ENCODE data around the gene TMEM132C.

Gene TMEM132C

DNA sequence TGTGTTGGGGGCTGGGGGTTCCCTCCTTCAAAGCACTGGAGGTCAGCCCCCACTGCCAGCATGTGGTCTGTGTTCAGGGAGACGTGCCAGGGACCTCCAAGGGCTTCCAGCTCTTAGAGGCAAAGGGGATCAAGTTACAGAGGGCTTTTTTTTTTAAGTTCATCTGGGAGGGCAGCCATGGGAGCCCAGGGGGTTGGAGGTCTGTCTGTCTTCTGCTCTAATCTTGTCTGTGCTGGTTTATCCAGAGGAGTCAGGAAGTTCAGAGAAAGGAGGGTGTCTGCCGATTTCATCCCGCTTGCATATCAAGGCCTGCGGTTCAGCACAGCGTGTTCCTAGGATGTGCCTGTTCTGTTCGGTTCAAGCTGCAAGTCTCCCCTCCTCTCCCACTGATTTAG lies 72.2 kb downstream of the TMEM132C start:
- DNase-seq (ENCODE audit: low read depth): no peak

DNA sequence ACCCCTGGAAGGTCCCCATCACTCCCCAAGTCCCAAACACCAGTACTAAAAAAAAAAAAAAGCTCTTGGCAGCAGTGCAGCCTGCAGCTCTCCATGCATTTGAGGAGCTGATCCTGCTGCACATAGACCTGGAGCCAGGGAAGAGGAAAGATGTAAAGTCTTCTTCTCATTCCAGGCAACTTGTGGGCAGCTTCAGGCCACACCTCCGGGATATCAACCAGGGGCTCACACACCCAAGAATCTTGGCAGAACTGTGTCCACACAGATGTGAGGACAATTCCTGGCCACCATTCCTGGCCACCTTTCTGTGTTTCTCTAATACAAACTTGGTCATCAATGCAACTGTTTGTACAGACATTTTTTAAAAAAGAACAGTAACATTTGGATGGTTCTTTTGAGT lies 72.7 kb downstream of the TMEM132C start:
- DNase-seq (ENCODE audit: low read depth): no peak

DNA sequence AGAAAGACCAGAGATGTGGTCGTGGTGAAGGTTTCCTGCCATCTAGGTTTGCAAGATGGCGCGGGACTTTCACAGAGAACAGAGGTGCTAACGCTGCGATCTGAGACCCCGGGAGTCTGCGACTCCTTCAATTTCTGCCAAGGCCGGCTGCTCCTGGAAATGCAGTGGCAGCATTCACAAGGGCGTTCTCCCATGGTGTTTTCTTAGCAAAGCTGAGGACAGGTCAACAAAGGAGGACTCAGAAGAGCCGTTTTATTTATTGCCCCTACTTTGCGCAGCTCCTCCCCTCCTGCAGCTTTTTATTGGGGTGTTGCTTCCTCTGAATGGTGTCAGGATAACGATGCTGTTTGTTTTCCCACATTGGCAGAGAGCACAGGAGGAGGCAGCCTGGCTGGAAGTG lies 86.3 kb downstream of the TMEM132C start:
- DNase-seq (ENCODE audit: low read depth): no peak

DNA sequence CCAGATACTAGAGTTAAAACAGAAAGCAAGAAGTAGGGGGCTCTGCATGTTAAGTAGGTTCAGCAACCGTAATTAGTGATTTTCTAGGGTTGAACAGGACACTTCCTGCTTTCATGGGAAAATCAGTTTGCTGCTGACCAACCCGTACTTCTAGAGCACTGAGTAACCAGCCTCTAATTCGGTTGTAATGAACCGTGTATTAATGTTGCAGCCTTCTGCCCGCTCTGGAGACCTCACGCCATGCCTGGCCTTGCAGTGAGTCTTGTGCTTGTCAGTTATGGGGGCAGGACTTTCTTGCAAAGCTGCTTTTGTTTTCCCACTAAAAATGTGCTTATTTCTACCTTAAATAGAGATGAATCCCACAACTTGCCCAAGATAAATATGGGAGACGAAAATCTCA lies 89.6 kb downstream of the TMEM132C start:
- no peak for DNase-seq (ENCODE audit: low read depth)

DNA sequence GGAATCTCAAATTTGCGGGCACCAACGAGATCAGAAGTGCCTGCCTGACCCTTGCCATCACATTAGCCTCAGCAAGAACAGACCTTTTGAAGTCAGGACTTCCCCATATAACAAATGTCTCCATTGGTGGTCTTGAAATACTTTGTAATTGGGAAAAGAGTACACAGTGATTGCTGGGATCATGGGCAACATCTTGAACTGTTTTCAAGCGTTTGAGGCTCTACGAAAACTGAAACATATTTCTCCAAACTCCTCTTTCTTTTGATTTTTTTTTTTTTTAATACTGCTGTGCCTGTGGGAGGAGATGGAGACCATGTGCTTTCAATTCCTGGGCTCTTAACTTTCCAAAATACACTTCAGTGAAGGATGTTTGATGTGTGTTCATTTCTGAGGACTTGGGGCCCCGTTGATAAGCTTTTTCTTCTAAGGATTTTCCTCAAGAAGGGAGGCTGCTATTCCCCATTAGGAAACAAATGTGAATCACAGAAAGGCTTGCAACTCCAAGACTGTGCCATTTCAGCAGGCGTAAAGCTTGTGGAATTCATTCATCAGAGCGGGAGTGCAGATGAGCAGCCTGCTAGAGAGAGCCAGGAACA lies 94.5 kb downstream of the TMEM132C start:
- no peak for DNase-seq (ENCODE audit: low read depth)

DNA sequence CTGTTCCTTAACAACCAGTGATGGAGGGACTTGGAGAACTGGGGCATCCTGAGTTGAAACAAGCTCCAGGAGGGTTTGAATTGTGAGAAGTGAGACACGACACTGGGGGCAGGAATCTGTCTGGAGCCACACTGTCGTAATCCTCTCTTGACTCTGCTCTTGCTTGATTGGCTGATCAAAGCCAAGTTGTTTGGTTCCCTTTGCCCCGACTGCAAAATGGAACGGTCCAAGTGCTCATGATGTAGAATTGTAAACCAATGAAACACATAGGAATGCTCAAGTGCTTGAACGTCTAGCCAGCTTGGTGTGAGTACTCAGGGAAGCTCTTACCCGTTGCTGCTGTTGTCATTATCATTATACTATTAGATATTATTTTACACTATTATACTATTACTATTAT lies 98.1 kb downstream of the TMEM132C start:
- no peak for DNase-seq (ENCODE audit: low read depth)

DNA sequence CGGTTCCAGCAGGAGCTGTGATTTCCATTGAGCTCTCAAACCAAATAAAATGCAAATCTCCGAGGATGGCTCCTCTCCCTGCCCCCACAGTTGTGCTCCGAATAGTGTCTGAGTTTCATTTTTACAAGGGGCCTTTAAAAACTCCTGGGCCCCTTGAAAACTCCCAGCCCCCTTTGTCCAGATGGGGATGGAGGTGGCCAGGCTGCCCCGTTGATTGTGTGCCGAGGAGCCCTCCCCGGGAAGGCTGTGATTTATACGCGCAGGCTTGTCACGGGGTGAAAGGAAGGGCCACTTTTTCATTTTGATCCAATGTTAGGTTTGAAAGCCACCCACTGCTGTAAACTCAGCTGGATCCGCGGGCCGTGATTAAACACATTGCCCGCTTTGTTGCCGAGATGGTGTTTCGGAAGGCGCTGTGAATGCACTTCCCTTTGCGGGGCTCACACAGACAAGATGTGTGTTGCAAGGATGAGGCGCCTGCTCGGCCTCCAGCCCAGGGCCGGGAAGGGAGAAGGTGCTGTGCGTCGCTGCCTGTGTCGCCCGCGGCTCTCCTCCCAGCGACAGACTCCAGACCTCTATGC lies 98.8 kb downstream of the TMEM132C start:
- DNase-seq (ENCODE audit: low read depth): no peak

DNA sequence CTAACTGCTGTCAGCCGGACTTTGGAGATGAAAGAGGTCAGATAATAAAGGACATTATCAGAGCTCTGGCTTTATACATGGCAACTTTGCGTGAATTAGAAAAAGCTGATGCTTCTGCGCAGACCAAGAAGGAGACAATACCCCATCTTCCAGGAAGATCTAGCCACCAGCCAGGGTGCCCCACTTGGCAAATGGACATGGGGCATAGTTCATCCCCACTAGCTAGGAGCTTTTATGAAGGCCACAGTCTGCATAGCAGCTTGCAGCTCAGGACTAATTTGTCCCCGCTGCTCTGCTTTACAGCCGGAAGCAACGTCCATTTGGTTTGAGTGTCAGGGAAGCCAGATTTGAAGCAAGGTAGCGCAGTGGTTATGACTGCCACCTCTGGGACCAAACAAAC lies 101.0 kb downstream of the TMEM132C start:
- DNase-seq (ENCODE audit: low read depth): no peak

DNA sequence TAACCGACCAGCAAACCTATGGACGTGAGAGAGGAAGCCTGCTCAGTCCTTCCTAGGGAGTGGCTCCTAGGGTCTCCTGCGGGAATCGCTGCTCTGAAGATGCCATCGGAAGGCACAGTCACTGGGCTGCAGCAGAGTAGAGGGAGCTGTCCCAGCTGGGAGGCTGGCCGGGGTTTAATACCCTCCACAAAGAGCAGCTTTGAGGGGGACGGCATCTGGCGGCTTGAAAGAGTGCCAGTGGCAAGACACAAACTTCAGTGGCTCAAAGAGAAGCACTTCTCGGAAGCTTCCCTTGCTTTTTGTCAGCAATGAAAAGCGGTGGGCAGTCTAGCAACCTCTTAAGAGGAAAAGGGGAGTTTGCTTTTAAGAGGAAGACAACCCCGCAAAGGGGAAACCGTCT lies 114.6 kb downstream of the TMEM132C start:
- DNase-seq (ENCODE audit: low read depth): no peak

DNA sequence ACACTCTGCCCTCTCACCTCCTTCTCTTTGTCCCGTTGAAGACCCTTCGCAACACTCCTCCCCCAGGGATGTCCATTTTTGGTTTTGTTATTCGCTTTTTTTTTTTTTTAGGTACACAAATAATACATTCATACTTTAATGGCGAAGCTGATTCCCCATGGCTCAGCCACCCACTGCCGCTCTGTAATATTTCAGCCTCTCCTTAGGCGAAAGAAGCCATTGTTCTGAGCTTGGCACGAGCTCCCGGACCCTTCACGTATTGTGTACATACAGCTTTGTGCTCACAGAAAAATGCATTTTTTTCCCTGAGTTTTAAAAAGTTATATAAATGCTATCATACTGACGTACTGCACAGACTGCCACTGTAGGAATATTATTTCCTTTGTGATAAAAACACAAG lies 115.0 kb downstream of the TMEM132C start:
- no peak for DNase-seq (ENCODE audit: low read depth)

DNA sequence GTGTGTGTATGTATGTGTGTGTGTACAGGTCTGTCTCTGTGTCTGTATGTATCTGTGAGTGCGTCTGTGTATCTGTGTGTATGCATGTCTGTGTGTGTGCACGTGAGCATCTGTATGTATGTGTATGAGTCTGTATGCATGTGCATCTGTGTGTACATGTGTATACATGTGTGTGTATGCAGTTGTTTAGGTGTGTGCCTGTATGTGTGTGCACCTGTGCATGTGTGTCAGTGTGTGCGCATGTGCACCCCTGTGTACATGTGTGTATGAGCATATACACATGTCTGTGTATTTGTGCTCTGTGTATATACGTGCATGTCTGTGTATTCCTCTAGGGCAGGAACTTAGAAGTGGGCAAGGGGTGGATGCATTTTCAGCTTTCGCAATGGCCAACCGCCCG lies 116.0 kb downstream of the TMEM132C start:
- DNase-seq (ENCODE audit: low read depth): no peak

DNA sequence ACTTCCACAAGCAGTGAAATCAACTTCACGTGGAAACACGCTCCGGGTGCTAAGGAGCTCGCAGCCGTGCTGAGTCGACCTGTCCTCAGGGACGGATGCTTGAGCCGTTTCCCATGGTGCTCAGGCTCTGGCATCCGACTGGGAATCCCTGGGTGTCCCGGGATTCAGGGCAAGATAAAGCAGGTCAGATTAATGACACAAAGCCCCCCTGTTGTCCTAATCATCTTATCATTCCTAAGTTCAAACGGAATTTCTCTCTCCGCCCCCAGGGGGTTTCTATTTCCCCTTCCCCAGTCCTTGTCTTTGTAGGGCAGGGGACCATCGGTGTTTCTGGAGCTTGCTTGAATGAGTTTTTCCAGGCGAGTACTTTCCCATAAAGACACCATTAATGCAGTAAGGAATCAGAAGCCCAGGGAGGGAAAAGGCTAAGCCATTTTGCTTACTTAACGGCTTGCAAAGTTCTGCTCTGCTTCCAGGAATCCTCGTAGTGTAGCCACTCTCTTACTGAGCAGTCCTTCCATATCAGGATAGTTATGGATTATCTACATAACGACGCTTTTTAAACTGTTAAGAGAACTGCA lies 116.5 kb downstream of the TMEM132C start:
- no peak for DNase-seq (ENCODE audit: low read depth)

DNA sequence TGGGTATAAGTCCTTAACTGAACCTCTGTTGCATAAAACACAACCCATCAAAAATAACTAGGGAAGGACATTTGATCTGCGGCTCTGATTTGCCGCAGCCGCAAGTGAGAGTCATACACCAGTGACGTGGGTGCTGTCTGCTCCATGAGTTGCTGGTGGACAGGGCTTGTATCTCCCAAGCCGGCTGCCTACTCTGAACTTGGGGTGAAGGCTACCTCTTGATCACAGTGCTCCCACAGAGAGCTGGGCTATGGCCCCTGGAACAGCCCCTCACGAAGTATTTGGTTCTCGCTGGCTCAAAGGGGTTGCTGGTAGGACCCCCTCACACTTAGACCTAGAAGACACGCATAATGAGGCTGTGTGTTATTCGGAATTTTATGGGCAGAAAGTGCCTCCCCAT lies 118.8 kb downstream of the TMEM132C start:
- no peak for DNase-seq (ENCODE audit: low read depth)

DNA sequence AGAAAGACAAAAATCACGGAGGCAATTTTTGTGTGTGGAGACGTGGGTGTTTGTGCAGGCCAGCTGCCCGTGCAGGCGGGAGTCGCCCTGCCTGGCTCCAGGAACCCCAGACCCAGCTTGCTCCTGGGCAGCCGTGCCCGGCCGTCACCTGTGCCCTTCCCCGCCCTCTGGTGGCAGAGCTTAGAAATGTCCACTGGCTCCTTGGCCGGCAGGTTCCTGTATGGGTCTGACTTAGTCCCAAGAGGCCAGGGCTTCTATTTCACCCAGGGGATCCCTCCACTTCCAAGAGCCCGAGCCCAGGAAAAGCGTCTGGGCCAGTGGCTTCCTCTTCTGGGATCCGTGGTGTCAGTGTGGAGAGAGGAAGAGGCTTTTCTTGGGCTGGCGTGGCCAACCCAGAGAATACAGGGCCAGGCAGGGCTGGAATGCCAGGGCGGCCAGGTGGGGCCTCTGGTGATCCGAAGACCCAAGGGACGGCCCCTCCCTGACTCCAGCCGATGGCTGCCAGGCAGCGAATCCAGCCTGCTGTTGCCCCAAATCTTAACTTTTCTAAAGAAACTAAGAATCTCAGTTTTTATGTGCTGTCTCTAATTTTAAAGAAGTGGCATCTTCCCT lies 120.9 kb downstream of the TMEM132C start:
- no peak for DNase-seq (ENCODE audit: low read depth)

DNA sequence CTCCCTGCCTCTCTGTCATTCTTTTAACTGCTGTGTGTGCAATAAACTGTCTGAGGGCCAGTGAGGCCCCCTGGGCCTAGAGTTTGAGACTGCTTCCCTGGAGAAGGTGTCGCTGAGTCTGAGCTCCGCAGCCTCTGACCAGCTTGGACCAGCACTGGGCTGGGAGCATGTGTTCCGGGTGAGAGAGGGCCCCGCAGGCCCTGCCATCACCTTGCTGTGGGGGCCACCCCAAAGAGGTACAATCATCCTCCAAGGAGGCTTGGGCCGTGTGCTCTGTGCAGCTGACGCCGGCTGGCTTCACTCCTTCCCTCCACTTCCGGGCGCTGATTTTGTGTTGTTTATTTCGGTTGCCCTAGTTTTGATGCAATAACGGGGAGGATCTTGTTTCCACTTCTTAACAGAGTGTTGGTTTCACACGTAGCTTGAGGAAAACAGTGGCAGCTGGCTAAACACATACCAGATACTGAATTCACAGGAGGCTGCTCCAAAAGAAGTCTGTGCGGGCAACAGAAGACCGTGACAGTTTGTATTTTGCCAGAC lies 121.6 kb downstream of the TMEM132C start:
- no peak for DNase-seq (ENCODE audit: low read depth)

DNA sequence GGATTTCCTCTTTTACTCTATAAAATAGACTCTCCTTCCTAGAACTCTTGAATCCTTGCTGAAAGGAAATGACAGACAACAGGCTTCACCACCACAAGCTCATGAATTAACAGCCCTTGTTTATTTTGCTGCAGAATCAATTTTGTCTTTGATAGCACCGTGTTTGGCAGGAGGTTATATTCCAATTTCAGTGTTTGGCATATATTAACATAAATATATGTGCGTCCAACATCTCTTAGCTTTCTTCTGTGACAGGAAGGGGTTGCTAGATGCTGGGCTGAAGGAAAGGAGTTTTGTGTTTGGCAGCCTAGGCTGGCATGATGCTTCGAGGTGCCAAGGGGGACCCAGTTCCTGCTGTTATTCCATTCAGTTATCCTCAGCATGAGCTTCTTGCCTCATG lies 126.4 kb downstream of the TMEM132C start:
- no peak for DNase-seq (ENCODE audit: low read depth)

DNA sequence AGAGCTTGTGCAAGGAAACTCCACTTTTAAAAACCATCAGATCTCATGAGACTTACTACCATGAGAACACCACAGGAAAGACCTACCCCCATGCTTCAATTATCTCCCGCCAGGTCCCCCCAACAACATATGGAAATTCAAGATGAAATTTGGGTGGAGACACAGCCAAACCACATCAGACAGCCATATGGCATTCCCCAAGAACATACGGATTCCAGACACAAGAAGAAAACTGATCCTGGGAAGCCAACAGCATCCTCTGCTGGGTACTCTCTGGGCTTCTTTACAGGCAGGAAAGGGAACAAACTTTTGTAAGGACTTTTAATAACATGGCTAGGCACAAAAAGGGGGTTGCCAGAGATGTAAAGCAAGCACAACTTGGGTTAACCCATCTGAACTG lies 127.2 kb downstream of the TMEM132C start:
- no peak for DNase-seq (ENCODE audit: low read depth)

DNA sequence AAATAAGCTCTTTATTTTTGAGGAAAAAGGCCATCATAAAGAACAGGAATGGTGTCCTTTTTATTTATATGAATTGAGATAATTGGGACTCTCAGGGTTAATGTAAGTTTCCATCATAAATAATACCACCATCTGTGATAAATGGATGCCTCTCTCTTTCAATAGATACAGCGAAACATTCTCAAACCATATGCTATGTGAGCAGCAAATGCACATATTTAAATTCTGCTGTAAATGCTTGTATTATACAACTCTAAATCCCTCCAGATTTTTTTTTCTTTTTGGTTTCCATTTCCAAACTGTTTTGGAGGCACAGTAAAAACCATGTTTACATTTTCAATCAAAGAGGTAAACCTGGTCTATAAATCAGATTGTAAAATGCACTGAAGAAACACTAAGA lies 132.3 kb downstream of the TMEM132C start:
- no peak for DNase-seq (ENCODE audit: low read depth)

DNA sequence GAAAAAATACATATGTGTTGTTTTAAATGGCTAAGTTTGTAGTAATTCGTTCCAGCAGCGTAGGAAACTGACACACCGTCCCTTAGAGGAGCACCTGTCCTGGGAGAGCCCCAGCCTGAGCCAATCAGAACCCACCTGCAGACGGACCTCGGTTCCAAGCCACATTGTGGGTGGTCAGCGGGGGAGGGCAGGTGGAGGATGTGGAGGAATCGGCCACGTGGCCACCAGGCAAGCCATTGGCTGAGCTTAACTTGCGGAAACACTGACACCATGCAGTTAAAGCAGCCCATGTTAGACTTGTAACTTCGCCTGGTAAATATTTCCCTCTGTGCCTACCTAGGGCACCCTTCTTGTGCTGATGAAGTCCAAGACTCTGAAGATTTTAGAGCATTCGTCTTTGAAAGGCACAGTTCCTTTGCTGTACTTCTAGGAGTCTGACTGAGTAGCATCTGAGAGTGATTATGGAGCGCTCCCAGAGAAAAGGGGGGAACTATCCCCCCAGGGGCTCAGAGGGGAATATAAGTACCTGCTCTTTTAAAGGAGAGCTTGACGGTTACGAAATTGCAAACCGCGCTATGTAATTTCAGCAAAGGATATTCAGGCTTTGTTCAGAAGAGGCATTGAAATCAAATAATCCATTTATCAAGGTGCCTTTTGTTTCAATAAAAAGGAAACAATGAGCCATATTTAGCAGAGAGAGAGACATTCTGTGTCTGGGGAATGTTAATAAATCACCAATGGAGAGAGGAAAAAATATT lies 135.7 kb downstream of the TMEM132C start:
- no peak for DNase-seq (ENCODE audit: low read depth)

DNA sequence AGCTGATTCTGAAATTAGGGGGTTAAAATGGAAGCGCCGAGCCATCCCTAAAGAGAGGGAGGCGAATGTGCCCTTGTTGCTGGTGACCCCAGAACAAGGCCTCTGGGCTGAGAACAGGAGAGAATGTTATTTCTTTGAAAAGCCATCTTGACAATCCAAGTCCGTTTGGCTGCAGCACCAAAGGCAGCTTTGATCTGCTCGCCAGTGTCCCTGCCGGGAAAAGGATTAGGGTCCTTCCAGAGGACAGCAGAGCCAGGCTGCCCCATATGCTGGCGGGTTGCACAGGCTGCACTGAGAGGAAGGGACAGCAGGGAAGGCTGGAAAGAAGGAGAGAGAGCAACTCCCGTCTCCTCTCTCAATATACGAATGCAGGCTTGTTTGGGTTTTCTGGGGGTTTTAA lies 141.7 kb downstream of the TMEM132C start:
- no peak for DNase-seq (ENCODE audit: low read depth)

DNA sequence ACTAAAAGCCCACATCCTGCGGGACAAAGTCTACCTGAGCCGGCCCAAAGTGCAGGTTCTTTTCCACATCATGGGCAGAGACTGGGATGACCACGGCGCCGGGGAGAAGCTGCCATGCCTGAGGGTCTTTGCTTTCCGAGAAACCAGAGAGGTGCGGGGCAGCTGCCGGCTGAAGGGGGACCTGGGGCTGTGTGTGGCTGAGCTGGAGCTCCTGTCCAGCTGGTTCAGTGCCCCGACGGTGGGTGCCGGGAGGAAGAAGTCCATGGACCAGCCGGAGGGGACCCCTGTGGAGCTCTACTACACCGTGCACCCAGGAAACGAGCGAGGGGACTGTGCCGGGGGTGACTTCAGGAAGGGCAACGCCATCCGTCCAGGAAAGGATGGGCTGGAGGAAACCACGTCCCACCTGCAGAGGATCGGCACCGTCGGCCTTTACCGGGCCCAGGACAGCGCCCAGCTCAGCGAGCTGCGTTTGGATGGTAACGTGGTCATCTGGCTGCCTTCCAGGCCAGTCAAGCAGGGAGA lies 148.1 kb downstream of the TMEM132C start:
- DNase-seq (ENCODE audit: low read depth): no peak

DNA sequence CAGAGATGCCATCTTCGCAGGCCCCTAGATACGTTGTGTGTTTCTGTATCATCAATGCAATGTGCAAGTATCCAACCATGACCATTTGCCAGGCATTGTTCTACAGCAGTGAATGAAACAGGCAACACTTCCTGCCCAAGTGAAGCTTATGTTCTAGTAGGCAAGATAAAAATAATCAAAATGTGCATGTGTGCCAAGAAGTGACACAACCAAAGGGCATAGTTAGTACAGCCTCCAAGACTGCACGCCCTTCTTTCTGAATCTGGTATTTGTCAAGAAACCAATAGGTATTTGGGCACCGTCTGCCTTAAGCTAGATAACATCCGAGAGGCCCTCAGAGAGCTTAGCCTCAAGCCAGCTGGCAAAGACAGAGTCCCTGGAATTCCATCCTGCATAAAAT lies 152.0 kb downstream of the TMEM132C start:
- no peak for DNase-seq (ENCODE audit: low read depth)
